Stimulated activated effector memory CD8-positive, alpha-beta T cell treated with anti-CD3 and anti-CD28 coated beads, Interleukin-12 subunit alpha, Interleukin-12 subunit beta, amount 100 ng/mL, for 72 hours (primary cell): ENCODE measurements around the gene AIPL1.
A peak's percentile ranks its signal among the peaks of the same experiment; 100 is the strongest.

ENCODE experiments used
- ATAC-seq: fragments of 150-1000 bp; cut with Tn5 transposase; 2 replicates; pipeline ENCODE4 v1.10.0; 2021
- DNase-seq, 2 donors: peaks; one replicate each; pipeline ENCODE4 v3.0.0; 2021 to 2022; ENCODE audit warnings: low spot score in 2 of 2
- H3K27ac Mint-ChIP-seq: one replicate; pipeline ENCODE4 v1.8.0; 2022; ENCODE audit warnings: mild to moderate bottlenecking, mixed read lengths
- H3K36me3 Mint-ChIP-seq: one replicate; pipeline ENCODE4 v1.8.0; 2022; ENCODE audit warnings: mild to moderate bottlenecking, mixed read lengths
- H3K4me1 Mint-ChIP-seq: one replicate; pipeline ENCODE4 v1.8.0; 2022; ENCODE audit warnings: mixed read lengths
- H3K4me3 Mint-ChIP-seq: one replicate; pipeline ENCODE4 v1.8.0; 2022; ENCODE audit warnings: mild to moderate bottlenecking, mixed read lengths
- H3K9me3 Mint-ChIP-seq: one replicate; pipeline ENCODE4 v1.8.0; 2022; ENCODE audit warnings: mixed read lengths

The AIPL1 gene

DNA sequence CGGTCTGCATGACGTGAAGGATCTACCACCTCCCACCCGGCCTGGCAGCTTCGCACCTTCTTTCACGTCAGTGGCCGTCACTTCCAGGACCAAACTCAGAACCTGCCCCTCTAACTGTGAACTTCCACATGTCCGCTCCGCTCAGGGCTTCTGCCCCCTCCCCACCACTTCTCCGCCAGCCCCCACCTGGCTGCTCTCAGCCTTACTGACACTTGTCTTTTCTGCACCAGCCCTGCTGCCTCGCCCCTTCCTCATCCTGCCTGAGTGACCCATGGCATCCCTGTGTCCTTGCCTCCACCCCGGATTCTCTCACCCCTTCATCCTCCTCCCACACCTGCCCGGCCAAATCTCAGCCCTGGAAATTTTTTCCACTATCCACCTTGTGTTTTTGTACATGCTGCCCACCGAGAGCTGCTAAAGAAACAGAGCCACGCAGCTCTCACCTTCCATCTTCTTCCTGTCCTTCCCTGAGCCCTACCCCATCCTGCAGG is 23.6 kb upstream of the AIPL1 start:
- no peaks in the 10 kb centered on the region for H3K36me3 Mint-ChIP-seq
- no peaks in the 10 kb centered on the region for H3K9me3 Mint-ChIP-seq
- H3K27ac Mint-ChIP-seq: no peak overlapping the region
- peaks cover 32% of the 10 kb centered on the region for H3K4me1 Mint-ChIP-seq
- no peak overlapping the region for H3K4me3 Mint-ChIP-seq
- no peak for ATAC-seq
- DNase-seq: no peak

DNA sequence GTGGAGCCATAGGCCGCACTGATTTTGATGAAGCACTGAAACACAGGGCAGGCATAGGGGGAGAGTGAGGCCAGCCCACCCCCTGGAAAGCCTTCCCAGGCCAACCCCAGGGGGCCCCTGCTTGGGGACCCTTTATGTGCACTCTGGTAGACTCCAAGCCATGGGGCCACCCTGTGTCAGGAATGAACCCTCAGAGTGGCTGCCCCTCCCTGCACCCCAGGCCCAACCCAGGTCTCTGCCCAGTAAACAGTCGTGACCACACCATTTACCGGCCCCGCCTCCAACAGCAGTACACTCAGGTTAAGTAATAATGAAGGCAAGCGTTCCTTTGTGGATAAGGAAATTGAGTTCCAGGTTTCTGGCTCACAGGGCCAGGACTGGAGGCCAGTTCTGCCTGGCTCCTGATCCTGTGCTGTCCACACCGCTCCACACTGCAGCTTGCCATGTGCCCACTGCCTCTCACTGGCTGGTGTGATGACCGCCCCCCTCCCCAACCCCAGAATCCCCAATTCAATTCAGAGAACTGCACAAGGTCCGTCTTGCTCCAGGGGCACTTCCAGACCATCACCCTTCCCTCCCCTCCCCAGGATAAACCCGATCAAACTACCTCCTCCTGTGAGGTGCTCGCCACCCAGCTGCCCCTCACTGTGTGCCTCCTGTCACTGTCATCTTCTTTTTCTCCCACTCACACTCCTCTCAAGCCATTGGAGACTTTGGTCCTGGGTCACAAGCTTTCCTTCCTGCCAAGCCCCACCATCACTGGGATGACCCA is 23.0 kb upstream of the AIPL1 start:
- Mint-ChIP-seq H3K36me3 (no peaks in the 10 kb centered on the region), H3K4me1 (peaks cover 38% of the 10 kb centered on the region), H3K4me3 (no peak overlapping the region), H3K27ac (no peak overlapping the region), H3K9me3 (no peaks in the 10 kb centered on the region)
- DNase-seq (no peak), ATAC-seq (no peak)

DNA sequence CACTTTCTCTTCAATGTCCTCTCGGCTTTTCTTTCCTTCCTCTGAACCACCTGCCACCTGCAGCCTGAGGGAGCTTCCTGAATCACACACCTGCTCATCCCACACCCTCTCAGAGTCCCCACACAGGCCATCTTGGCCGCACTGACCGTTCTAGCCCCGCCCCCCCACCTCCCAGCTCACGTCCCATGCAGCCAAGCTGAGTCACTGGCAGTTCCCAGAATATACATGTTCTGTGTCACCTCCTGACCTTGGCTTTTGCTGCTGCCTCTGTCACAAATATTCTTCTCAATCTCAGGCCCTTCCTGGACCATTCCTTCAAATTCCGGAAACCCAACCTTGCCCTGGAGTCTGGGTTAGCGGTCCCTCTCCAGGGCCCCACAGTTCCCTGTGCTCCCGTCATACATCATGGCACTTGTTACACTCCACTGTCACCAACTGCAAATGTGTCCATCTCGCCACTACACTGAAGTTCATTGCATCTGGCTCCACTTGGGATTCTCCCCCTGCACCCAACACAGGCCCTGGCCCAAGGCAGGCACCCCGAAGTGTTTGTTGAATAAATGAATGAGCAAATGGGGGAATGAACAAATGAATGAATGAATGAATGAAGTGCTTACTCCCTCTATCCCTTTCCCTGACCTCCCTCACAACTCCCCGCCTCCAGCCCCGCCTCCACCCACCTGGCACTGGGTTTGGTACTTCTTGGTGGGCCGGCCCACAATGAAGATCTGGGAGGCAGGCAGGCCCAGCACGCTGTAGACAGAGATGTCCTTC is 22.2 kb upstream of the AIPL1 start:
- no peak for DNase-seq
- peak overlapping the region; percentile 14 for H3K4me3 Mint-ChIP-seq
- peaks cover 36% of the 10 kb centered on the region for H3K4me1 Mint-ChIP-seq
- H3K9me3 Mint-ChIP-seq: no peaks in the 10 kb centered on the region
- no peak overlapping the region for H3K27ac Mint-ChIP-seq
- no peak for ATAC-seq
- no peaks in the 10 kb centered on the region for H3K36me3 Mint-ChIP-seq

DNA sequence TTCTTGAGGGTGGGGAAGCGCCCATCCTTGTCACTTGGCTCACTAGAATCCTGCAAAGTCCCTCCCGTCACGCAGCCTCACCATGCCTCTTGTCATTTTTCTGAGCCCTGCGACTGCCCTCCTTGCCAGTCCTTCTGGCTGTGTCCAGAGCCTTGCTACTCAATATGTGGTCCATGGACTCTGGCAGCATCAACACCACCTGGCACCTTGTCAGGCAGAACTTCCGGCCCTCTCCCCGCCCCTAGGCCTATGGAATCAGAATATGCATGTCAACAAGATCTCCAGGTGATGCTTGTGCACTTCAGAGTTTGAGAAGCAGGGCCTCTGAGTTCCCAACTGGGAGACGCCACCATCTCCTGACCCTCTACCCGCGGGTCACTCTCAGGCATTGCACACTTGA is 21.4 kb upstream of the AIPL1 start:
- no peaks in the 10 kb centered on the region for H3K36me3 Mint-ChIP-seq
- ATAC-seq (no peak), DNase-seq (no peak)
- peaks cover 28% of the 10 kb centered on the region for H3K4me1 Mint-ChIP-seq
- no peak overlapping the region for H3K27ac Mint-ChIP-seq
- no peaks in the 10 kb centered on the region for H3K9me3 Mint-ChIP-seq
- H3K4me3 Mint-ChIP-seq: peak overlapping the region; percentile 14

DNA sequence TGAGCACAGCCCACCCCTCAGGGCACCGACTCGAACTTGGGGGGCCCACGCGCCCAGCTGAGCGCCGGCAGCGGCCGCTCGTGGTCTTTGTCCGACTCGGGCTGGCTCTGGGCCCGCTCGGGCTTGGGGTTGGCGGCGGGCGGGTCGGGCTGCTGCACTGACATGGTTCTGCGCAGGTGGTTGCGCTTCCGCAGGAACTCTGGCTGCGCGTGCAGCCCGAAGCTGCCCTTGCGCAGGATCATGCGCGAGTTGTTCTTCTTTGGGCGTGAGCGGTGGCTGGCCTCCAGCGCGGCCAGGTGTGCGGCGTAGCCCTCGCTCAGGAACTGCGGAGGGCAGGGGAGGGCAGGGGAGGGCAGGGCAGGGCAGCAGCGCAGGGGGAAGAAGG is 20.4 kb upstream of the AIPL1 start:
- Mint-ChIP-seq H3K4me3 (peak overlapping the region; percentile 34), H3K9me3 (no peaks in the 10 kb centered on the region), H3K36me3 (no peaks in the 10 kb centered on the region), H3K4me1 (peaks cover 28% of the 10 kb centered on the region), H3K27ac (no peak overlapping the region)
- no peak for DNase-seq
- peak; percentile 65 for ATAC-seq

DNA sequence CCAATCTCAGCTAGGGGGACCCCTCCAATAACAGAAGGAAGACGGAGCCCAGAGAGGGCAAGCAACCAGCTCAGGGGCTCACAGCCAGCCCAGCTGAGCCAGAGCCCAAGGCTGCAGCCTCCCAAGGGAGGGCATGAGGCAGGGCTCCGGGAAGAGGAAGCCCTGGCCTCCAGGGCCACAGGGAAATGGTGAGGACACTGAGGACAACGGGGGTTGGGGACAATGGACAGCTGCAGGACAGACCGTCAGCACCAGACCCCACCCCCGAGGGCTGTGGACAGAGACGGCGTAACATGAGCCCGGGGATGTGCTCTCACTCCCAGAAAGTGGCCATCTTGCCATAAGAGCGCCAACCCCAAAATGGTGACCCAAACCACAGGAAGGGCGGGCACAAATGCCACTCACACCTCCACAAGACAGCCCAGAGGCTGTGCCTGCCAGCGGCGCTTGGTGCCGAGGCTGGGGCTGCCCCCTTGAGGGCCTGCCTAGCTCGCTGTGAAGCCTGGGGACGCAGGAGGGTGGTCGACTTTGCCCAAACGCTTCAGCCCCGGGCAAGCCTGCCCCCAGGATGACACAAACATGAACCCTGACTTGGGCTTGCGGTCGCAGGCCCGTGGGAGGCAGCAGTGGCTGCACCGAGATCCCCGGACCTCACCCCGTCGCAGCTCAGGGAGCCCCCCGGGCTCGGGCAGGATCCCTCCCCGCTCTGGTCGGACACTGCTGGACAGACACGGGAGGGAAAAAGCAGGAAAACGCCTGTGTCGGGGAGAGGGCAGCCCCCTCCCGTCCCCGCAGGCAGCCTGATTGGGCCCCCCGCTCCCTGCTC is 19.8 kb upstream of the AIPL1 start:
- Mint-ChIP-seq H3K9me3 (no peaks in the 10 kb centered on the region), H3K4me1 (peaks cover 28% of the 10 kb centered on the region), H3K36me3 (no peaks in the 10 kb centered on the region), H3K4me3 (peak overlapping the region; percentile 34), H3K27ac (no peak overlapping the region)
- no peak for DNase-seq
- ATAC-seq: no peak

DNA sequence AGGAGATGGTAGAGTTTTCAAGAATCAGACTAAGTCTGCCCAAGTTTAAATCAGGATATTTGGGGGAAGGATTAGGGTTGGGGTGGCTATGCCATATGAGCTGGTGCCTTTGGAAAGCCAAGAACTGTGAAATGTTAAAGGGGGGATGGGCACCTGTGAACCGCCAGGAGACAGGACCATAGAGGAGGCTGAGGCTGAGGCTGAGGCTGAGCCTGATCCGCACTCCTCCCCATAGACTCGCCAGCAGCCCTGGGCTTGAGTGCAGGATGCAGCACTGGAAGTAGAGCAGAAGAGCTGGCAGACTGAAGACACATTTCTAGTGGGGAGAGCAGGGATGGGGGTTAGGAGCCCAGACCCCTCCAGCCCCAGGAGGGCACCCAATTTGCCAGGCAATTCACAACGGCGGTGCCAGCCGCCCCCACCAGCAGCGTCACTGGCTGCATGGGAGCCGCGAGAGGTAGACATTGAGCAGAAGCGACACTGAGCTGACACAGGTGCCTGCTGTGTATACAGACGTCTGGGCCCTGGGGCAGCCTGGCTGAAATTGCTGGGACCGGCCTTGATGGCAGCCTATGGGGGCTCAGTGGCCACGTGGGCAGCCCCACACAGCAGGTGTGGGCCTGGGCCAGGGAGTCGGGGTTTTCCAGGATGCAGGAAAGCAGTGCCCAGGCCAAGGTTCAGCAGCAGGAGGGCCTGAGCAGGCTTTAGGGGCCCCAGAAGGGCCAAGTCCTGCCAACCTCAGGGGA is 18.5 kb upstream of the AIPL1 start:
- Mint-ChIP-seq H3K4me1 (peaks cover 28% of the 10 kb centered on the region), H3K4me3 (no peak overlapping the region), H3K36me3 (no peaks in the 10 kb centered on the region), H3K27ac (peak overlapping the region; percentile 20), H3K9me3 (no peaks in the 10 kb centered on the region)
- ATAC-seq: no peak
- no peak for DNase-seq

DNA sequence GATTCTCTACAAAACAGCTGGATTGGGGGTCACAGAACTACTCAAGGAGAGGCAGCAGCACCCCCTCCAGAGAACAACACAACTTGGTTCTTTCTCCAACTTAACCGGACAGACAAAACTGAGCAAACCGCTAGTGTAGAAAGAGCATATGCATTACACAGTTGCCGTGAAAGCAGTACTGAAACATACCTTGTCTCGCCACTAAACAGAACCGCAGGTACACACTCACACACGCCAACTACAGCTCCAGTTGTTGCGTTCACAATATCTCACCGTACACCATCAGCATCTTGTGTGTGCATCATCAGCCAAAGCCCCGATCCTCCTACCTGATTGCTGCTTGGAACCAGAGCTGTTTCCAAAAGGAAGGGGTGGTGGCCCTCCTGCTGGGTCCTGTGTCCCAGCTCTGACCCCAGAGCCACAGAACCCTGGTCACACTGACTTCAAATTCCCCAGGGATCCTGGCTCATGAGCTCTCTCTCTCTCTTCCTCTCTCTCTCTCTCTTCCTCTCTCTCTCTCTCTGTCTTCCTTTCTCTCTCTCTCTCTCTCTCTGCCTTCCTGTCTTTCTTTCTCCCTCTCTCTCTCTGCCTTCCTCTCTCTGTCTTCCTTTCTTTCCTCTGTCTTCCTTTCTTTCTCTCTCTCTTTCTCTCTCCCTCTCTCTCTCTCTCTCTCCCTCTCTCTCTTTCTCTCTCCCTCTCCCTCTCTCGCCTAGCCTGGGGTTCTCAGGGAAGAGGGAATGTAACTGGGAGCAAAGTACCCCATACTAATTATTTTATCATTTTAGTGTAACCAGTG is 17.7 kb upstream of the AIPL1 start:
- Mint-ChIP-seq H3K9me3 (no peaks in the 10 kb centered on the region), H3K4me1 (peaks cover 28% of the 10 kb centered on the region), H3K36me3 (no peaks in the 10 kb centered on the region), H3K27ac (peak overlapping the region; percentile 20), H3K4me3 (no peak overlapping the region)
- ATAC-seq (no peak), DNase-seq (no peak)

DNA sequence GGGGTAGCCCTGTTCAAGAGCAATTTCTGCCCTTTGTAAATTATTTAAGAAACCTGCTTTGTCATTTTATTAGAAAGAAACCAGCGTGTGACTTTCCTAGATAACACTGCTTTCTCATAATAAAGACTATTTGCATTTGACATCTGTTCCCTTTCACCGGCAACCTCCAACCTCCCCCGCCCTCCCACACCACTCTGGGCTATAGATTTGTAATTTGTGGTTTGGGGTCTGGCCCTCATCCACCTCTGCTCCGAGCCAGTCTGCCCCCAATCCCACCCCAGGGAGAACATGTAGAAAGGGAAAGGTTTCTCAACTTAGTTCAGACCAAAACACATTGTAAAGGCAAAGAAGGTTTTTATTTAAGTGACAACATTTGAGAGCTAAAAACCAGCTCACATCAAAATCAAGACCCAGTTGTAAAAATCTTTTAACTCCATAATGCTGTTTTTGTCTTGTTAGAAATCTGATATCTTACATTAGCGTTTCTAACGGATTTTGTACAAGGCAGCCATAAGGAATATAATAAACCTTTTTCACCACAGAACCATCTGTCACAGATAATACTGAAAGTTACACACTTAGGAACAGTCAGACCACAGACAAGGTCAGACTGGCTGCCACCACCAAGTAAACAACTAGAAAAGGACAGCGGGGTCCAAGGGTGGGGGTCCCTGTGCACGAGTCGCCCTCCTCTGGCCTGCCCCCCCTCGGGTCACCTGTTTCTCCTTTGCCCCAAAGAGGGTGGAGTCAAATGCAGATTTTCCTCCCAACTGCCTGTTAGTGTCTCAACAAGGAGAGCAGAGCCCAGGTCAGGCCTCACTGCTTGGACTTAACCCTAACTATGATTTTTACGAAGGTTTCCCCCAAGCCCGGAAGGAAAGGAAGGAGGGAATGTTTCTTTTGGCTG is 16.3 kb upstream of the AIPL1 start:
- DNase-seq (no peak), ATAC-seq (no peak)
- Mint-ChIP-seq H3K36me3 (no peaks in the 10 kb centered on the region), H3K4me3 (no peak overlapping the region), H3K4me1 (peaks cover 15% of the 10 kb centered on the region), H3K27ac (no peak overlapping the region), H3K9me3 (no peaks in the 10 kb centered on the region)

DNA sequence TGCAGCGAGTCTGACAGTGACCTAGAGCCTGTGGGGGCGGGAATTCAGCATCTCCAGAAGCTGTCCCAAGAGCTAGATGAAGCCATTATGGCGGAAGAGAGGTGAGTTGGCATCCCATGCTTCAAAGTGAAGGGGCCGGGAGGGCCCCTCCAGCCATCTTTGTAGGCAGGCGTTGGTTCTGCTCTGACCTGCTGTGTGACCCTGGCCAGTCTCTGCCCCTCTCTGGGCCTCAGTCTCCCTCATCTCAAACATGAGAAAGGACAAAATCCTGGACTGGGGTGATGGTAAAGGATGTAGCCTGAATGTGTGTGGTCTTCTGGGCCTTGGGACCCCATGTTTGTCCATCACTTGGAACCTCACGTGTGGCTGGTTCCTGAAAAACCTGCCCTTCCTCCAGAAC is 14.4 kb upstream of the AIPL1 start:
- H3K4me1 Mint-ChIP-seq: peaks cover 18% of the 10 kb centered on the region
- no peak for DNase-seq
- H3K36me3 Mint-ChIP-seq: peaks cover 3% of the 10 kb centered on the region
- H3K4me3 Mint-ChIP-seq: no peak overlapping the region
- H3K27ac Mint-ChIP-seq: no peak overlapping the region
- H3K9me3 Mint-ChIP-seq: no peaks in the 10 kb centered on the region
- no peak for ATAC-seq

DNA sequence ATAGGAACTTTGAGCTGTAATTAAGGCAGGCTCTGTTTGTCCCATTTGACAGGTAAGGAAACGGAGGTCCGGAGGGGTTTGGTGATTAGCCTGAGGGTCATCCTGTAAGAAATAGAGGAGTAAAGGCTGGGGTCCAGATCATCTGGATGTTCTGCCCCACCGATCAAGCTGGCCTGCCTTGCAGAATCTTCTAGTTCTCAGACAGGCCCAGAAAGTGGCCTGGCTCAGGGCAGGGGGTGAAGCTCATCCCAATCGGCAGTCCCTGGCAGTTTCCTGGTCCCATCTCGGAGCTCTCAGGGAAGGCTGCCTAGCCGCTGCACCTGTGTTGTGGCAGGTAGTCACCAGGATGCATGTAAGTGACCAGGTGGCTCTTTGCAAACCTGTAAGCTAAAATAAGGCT is 13.6 kb upstream of the AIPL1 start:
- no peaks in the 10 kb centered on the region for H3K9me3 Mint-ChIP-seq
- peaks cover 22% of the 10 kb centered on the region for H3K4me1 Mint-ChIP-seq
- no peak overlapping the region for H3K27ac Mint-ChIP-seq
- H3K36me3 Mint-ChIP-seq: peaks cover 11% of the 10 kb centered on the region
- ATAC-seq (no peak), DNase-seq (no peak)
- H3K4me3 Mint-ChIP-seq: no peak overlapping the region

DNA sequence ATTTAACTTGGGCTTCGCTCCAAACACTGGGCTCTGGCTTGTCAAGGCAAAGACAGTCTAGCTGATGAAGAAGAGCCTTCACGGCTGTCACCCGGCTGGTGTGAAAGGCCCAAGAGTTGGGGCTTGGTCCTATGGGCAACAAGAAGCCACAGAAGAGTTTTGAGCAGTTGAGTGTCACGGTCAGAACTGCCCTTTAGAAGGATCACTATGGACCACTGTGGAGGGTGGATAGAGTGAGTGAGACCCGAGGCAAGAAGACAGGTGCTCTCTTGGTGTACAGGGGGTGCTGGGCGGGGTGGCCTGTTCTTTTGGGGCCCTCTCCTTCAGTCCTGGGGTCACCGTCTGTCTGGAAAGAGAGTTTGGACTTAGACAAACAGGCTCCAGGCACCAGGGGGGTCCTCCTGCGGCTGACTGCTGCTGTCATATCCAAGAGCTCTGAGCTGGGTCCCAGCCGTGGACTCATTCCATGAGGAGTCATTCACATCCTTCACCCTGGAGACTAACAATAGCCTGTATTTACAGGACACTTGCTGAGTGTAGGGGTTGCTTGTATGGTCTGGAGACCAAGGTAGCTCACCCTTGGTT is 11.7 kb upstream of the AIPL1 start:
- DNase-seq: no peak
- no peak for ATAC-seq
- H3K36me3 Mint-ChIP-seq: peaks cover 15% of the 10 kb centered on the region
- no peak overlapping the region for H3K4me3 Mint-ChIP-seq
- no peaks in the 10 kb centered on the region for H3K9me3 Mint-ChIP-seq
- H3K4me1 Mint-ChIP-seq: peaks cover 17% of the 10 kb centered on the region
- no peak overlapping the region for H3K27ac Mint-ChIP-seq
